HG02981 (cell line): ENCODE data around the gene GRB10.

Source experiments
- ATAC-seq: cut with Tn5 transposase; IDR thresholded peaks from one replicate; pipeline ENCODE4 v1.9.1; 2021; ENCODE audit warnings: mild to moderate bottlenecking, moderate library complexity; ENCODE audit not compliant: unreplicated experiment

GRB10 gene

DNA sequence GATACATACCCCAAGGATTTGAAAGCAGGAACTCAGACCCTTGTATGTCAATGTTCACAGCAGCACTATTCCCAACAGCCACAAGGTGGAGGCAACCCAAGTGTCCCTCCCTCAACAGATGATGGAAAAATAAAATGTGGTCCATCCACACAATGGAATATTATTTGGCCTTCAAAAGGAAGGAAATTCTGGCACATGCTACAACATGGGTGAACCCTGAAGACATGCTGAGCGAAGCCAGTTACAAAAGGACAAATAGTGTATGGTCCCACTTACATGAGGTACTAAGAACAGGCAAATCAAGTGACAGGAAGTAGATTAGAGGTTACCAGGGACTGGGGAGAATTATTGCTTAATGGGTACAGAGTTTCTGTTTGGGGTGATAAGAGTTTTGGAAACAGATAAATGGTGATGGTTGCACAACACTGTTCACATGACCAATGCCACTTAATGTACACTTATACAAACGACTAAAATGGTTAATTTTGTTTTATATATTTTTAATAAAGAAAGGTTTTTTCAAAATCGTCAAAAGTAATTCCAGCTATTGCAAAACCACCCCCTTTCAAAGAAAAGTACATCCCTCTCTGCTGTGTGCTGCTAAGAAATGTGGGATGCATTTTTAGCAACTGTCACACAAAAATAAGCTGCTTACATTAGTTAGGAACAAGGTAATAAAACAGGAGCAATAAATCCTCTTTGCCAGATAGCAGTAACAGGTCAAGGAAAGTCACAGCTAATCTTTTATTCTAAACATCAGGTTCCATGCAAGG lies 85.7 kb downstream of the GRB10 start:
- ATAC-seq, result peak; percentile 58

GRCh38 chr7:50695026-50695425 lies 87.7 kb downstream of the GRB10 start:
- no peak for ATAC-seq

DNA sequence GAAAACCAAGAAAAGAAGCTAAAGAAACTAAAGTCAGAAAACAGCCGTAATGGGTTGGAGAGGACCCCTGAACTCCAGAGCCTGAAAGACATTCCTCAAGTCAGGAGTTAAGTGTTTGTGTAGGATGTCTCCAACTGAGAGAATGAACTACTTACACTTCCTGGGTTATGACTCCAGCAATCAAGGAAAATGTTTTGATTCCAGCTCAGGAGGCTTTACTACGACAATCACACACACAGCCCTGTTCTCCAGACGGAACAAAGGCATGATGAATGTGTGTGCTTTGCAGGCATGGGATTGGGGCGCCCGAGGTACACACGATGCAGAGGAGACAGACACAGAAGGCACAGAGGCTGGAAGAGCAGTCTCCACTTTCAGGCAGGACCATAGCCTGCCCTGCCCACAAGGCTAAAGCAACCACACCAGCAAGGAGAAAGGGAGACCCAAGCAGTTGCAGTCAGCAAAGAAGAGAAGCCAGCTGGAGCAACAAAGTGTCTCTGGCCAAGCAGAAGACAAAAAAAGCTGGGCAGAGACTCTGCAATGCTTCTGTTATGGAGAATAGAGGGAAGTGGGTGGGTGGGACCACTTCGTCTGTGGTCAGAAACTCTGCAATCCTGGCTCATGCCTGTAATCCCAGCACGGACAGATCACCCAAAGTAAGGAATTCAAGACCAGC lies 89.1 kb downstream of the GRB10 start:
- ATAC-seq, result no peak

GRCh38 chr7:50690541-50691011 lies 92.1 kb downstream of the GRB10 start:
- ATAC-seq, result no peak

DNA sequence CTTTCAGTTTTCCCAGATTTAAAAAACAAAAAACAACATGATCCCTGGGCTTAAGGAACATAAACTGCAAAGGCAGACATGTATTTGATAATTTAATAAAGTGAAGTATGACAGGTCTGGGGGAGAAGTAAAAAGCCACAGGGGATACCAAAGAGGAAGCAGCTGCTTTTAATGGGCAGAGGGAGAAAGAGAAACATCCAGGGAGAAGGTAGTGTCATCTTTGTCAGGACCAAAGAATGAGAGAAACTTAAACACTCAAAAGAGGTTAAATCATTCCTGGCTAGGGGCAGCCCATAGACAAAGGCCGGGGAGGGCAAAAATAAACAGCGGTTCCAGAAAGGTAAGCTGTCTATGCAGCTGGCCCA lies 94.5 kb downstream of the GRB10 start:
- no peak for ATAC-seq

DNA sequence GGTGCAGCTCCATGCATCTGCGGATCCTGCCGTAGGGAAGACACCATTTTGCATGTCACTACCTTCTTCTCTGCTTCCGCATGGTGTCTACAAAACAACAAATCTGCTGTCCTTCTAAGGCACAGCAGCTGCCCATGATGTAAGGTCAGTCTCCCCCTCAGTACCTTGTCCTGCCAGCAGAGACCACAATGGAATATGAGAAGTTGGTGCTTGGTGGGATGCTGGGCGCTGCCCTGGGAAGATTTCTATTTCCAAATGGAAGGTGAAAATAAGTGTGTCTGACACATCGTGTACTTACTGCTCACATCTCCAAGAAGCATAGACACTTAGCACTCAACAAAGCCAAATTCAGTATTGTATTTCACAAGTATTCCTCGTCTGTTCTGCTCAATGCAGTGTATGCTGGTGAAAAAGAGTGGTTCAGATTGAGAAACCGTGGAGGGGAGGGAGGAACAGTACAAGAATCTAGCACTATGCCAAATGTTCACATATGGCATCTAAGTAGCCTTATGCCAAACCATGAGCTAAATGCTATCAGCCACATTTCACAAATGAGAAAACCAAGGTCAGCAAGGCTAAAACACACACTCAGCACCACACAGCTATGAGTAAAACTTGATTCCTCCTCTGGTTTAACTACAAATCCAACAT lies 95.0 kb downstream of the GRB10 start:
- ATAC-seq, result no peak

GRCh38 chr7:50687096-50687495 lies 95.6 kb downstream of the GRB10 start:
- ATAC-seq, result no peak

DNA sequence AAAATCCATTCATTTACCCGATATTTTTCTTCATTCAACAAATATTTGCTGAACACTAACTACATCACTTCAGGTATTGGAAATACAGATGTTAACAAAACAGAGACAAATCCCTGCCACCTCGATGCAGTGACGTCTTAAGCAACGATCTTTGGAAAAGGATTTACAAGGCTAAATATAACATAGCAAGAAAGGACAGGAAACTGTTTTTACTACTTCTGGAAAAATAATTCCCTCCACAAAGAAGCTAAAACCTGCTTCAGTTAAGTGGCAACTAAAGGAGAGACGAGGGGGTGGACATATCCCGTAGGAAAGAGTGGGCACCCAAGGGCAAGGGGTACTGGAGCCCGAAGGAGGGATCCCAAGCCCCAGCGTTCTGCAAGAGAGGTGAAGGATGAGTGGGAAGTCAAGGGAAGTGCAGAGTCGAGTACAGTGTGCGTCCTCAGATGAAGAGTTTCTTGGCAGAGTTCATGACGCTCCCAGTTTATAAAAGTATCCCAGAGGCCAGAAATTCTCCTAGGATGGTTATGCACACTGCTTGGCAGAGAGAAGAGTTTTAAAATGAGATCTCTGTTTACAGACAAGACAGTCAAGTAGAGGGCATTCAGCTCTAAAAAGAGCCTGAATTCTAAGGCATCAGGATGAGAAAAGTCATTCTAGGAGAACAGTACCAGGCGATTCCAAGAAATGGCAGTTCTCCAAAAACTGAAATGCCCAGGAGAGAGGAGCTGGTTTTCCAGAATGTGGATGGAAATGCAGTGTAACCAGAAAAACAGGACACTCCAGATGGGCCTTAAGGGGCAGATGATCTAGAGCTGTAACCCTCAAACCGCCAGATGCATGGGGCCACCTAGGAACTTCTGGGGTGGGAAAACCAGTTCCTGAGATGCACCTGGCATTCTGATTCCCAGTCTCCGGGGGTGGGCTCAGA lies 97.3 kb downstream of the GRB10 start:
- ATAC-seq, result no peak

- no peak for ATAC-seq
These were observed 98.0 kb downstream of the GRB10 start for GRCh38 chr7:50684713-50685075.

DNA sequence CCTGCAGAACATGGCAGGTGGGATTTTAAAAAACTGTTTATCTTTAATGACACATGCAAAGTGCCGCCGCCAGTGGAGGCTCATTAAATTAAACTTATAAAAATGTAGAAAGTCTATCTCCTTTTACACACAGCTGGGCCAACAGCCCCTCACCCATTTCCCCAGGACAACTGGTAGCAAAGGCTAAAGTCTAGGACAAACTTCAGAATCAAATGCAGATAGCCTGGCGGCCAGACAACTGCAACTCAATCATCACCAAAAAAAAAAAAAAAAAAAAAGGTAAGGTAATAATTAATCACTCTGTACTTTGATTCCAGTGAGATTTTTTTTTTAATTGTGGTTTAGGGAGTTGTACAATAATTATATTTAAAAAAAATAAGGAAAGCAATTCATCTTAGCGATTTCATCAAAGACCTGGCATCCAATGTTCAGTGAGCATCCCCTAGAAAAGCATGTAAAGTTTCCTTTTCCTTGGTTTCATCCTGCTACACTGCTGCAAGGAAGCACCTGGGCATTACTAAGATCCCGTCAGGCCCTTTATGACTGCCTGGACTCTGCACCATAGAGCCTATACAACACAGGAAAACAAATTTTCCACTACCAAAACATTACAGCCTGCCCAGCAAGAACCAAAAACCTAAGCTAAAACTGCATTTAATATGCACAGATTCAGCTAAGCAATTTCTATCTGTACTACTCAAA lies 98.5 kb downstream of the GRB10 start:
- no peak for ATAC-seq

- ATAC-seq, result no peak
These were observed 100.1 kb downstream of the GRB10 start for GRCh38 chr7:50682573-50682972.

- no peak for ATAC-seq
These were observed 100.6 kb downstream of the GRB10 start for GRCh38 chr7:50682079-50682478.

- no peak for ATAC-seq
These were observed 101.2 kb downstream of the GRB10 start for GRCh38 chr7:50681432-50682045.

DNA sequence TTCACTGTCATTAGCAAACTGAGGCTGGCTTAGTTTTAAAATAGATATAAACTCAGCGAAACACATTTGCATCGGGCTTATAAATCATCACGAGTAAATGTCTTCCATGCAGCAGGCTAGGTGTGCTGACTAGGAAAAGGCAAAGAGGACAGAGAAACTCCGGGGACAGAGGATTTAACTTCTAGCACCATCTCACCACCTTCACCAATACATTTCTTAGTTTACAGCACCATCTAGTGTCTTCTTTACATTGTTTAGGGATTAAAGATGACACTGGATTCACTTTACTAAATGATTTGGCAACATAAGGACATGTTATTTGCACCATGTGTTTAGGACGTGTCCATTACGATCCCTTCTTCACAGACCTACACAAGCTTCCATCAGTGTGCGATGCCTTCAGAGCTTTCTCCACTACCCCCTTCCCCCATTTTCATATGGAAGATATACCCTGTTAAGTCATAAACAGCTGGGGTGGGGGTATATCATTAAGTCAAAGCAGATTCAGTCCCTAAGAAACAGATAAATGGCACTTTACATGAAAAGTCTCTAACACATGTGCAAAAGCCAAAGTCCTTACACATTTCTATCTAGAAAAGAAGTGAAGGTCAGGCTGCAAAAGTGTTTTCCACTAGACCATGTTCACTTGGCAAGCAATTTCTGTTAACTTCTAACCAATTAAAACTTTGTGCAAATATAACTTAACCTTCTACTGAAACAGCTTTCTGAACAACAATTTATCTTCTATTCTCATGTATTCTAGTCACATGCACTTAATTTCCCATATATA lies 103.3 kb downstream of the GRB10 start:
- ATAC-seq, result peak; percentile 80

- no peak for ATAC-seq
These were observed 104.1 kb downstream of the GRB10 start for GRCh38 chr7:50678586-50678985.

DNA sequence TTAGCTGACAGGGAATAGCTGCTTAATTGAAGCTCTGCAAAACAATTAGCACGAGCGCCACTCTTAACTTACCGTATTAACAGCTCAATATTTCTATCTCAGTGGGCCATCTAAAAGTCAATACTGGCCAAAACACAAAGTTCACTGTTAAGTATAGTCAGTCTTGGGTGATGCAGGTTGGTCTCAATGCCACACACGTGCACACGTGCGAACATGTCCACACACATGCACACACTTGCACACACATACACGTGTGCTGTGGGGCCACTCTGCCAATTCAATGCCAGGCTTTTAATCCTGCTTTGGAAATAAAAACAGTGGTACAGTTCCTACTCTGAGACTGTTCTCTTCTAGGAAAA lies 105.1 kb downstream of the GRB10 start:
- no peak for ATAC-seq

DNA sequence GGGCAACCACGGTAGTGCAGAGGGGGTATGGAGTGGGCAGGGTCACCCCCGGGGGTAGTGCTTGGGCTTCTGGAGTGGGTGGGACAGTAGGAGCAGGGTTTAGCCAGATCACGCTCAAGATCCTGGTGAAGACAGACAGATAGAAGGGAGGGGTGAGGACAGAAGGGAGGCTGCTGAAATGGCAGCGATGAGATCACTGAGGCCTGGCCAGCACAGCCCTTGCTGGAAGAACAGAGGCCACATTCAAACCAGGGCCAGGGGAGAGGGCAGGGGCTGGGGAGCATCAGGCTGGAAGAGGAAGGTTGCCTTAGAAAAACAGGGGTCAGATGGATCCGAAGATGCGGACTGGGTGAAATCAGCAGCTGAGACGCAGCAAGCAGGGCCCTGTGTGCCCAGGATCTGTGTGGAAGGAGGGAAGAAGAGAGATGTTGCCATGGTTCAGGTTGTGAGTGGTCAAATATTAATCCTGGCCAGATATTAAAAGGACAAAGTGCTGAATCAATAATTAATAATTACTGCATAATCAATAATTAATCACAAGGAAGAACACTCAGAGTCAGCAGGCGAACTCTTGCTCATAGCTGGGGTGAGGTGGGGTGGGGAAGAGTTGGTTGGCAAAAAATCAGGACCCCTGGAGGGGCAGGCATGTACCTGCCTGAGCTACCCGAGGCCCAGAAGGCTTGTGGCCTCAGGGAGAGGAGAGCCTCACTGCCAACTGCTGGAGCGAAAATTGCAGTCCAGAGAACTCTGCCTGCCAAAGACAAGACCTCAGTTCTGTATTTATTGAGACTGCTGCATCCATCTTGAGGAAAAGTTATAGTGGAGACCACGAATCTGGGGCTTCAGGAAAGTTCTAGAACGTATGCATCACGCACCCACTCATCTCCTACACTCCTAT lies 105.7 kb downstream of the GRB10 start:
- ATAC-seq, result no peak

DNA sequence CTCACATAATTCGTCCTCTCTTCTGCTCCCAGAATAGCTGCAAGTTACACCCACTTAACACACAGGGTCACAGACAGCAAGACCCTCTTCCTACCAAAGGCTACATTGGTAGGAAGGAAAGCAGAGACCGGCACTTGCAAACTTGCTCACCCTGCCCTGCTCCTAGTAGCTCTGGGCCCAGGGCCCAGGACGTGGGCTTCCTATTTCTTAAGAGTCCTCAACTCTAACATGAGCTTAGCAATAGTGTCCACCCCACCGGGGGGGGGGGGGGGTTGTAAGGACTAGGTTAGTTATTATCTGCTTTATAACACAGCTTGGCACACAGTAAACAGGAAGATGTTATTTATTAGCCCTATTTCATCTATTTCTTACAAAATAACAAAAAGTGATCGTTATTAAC lies 106.6 kb downstream of the GRB10 start:
- ATAC-seq, result no peak
